ENCODE data around the gene GGTLC2.
"Not testable (repeated sequence)": the region's sequence is repeated elsewhere in the genome, so short reads cannot be mapped to it uniquely, and the experiment has no call there.

Gene GGTLC2

DNA sequence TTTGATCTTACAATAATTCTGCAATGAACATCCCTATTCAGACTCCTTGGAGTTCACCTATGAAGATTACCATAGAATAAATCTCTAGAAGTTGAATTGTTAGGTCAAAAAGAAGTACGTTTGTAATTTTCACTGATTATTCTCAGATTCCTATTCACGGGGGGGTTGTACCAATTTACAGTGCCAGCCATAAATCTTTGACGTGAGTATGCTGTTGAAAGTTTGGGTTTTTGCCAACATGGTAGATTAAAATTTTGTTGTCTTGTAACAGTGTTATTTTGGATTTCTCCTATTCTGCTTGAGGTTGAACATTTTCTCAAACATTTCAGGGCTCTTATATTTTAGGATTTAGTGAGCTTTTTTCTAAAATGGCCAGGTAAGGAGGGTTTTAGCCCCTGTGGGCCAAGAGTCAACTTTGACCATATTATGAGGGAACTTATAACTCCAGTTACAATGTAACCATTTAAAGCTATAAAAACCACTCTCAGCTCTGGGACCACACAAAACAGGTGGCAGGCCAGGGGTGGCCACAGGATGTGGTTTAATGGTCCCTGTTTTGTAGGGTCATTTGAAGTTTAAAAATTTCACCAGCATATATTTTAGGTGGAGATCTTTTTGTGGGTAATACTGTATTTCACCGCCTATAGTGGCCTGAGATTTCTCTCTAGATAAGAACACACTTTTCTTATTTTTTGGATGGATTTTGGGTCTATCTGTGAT lies 25.8 kb downstream of the GGTLC2 start:
- no peak for DNase-seq

DNA sequence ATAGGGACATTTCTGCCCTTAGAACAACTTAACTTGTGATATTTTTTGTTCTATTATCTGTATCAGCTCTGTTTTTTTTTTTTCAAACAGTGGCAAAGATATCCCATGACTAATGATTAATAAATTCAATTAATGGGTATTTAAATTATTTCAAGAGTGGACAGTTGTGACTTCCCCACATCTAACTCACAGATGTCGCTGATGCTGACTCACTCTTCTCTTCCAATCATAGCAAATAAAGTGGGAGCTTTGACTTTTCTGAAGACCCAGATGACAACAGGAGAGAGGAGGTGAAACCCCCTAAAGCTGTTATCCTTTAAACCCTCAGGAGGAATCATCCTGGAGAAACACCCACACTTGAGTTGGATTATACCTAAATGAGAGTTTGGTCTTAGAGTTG lies 27.1 kb downstream of the GGTLC2 start:
- no peak for DNase-seq

DNA sequence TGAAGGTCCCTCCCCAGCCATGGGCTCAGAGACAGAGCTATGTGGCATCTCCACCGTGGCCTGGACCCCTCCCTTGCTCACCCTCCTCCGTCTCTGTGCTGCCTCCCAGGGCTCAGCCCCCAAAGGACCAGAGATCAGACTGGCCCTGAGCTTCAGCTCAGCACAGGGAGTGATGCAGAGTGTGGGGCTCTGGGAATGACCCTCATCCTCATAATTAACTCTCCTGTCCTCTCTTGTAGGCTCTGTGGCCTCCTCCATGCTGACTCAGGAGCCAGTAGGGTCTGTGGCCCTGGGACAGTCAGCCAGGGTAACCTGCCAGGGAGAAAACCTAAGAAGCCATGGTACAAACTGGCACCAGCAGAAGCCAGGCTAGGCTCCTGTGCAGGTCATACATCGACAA lies 28.7 kb downstream of the GGTLC2 start:
- no peak for DNase-seq

DNA sequence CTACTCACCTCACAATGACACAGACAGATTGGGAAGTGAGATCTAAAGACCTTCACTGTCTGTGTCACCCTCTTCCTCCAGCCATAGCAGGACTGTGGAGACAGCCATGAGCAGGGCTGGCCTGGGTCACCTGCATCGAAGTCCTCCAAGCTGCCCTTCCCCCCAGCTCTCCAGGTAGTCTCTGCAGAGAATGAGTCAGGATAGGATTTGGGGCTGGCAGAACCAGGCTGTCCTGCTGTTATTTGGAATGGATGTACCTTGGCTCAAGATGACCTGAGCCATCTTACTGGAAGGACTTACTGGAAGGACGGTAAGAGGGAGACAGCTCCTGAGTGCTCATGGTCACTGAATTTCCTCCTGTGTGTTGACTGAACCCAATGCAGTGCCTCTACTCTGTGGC lies 29.2 kb downstream of the GGTLC2 start:
- no peak for DNase-seq

DNA sequence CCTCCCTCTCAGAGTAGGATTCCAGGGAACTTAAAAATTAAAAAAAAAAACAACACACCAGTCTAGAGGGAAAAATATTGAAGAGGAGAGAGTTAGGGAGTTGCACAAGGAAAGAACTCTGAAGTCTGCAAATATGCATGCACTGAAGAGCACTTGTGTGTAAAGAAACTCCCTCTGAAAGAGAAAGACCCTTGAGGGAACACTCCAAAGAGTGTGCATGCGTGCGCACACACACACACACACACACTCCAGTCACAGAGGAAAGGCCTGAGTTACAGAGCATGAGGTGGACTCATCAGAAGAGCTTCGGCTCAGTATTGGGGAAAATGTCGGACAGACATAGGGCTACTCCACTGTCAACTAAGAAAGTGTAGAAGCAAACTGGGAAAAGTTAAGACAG lies 30.1 kb downstream of the GGTLC2 start:
- DNase-seq: no peak

DNA sequence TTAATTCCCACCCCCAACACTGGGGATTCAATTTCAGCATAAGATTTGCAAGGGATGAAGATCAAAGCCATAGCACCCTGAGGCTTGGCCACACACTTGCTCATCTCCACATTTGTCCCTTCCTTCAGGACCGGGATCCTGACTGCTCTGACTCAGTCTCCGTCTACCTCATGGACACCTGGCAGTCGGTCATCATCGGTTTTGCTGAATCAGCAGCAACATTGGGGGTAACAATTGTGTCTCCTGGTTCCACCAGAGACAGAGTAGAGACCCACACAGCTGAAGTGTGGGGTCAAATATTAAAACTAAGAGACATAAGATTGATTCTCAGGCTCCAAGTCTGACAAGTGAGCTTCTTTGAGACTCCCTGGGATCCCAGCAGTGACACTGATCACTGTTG lies 34.6 kb downstream of the GGTLC2 start:
- DNase-seq: no peak

DNA sequence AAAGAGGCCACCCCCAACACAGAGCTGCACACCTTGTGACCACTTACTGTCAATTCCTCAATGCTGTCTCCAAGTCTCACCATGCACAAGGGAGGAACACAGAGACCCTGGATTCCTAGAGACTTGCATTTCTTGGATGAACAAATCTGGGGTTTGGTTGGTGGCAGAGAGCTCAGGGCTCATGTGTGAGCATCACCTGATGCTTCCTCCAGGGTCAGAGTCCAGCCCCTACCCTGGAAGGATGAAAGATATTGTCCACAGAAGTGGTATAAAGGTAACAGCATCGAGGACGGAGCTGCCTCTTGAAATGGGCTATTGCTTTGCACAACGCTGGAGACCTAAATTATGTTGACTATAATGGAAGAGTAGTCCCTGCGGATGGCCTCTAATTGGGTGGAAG lies 36.0 kb downstream of the GGTLC2 start:
- no peak for DNase-seq

DNA sequence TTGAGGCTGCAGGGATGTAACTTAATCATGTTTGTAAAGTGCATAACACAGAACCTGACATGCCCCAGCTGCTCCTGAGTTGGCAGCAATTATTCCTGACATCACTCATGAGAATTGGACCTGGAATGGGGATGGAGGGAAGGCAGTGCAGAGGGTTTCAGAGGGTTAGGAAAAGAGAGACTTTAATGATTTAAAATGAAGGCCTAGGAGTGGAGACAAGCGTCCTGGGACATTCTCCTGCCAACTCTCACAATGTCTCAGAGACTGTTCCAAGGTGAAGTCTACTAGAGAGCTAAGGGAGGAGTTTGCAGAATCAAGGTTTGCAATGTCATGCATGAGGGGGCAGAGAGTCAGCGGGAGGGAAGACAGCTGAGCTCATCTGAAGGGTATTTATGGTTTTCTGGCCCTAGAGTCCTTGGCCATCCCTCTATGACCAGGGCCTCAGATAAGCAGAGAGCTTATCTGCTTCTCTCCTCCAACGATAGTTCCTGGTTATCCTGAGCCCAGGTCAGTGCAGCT lies 36.9 kb downstream of the GGTLC2 start:
- DNase-seq: no peak

DNA sequence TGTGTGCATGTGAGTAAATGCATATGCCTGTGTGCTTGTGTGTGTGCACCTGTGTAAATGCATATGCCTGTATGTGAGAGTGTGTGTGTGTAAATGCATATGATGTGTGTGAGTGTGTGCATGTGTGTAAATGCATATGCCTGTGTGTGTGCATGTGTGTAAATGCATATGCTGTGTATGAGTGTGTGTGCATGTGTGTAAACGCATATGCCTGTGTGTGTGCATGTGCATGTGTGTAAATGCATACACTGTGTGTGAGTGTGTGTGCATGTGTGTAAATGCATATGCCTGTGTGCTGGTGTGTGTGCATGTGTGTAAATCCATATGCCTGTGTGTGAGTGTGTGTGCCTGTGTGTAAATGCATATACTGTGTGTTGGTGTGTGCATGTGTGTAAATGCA lies 37.8 kb downstream of the GGTLC2 start:
- DNase-seq: no peak

DNA sequence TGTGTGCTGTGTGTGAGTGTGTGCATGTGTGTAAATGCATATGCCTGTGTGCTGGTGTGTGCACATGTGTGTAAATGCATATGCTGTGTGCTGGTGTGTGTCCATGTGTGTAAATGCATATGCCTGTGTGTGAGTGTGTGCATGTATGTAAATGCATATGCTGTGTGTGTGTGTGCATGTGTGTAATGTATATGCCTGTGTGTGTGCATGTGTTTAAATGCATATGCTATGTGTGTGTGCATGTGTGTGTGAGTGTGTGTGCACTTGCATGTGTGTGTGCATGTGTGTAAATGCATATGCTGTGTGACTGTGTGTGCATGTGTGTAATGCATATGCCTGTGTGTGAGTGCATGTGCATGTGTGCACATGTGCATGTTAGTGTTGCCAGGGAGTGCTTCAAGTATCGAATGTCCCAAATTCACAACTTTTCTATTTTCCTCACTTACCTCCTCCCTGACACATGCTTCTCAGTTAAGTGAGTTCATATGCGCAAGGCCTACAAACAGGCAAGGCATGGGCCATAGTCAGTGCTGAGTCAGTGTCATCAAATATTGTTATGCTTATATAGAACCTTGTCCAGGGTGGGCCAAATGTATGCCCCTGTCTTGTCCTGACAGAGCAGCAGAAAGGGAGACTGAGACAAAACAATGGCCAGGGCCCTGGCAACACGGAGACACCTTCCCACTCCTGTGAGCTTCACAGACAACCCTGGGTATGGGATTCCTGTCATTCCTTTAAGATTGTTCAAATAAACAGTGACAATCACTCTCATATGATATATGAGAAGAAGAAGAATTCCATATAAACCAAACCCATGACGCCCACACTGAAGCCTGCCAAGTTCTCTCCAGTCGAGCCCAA lies 38.6 kb downstream of the GGTLC2 start:
- DNase-seq: no peak

DNA sequence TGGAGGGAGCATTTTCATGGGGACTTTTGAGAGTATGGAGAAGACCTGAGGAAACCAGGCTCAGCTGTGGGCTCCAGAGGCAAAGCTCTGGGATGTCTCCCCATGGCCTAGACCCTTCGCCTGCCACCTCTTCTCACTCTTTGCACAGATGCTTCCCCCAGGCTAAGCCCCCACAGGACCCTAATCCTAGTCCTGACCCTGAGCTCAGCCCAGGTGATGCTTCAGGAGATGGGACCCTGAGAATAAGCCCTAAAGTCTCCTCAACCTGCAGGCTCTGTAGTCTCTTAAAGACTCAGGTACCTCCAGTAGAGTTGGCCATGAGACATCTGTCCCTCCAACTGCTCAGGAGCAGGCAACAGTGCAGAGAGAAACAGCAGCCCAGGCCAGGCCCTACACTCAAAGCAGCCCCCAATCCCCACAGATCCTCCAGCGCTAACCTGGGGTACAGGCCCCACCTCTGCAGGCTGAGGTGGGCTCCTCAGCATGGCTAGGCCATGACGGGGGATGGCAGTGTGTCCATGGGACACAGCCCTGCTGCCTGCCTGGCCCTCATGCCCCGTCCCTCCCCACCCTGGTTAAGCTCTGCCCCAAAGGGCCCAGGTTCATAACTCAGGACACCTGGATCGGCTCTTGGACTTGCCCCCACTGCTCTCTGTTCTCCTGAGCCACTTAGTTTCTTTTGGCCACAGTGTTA lies 39.4 kb downstream of the GGTLC2 start:
- no peak for DNase-seq

DNA sequence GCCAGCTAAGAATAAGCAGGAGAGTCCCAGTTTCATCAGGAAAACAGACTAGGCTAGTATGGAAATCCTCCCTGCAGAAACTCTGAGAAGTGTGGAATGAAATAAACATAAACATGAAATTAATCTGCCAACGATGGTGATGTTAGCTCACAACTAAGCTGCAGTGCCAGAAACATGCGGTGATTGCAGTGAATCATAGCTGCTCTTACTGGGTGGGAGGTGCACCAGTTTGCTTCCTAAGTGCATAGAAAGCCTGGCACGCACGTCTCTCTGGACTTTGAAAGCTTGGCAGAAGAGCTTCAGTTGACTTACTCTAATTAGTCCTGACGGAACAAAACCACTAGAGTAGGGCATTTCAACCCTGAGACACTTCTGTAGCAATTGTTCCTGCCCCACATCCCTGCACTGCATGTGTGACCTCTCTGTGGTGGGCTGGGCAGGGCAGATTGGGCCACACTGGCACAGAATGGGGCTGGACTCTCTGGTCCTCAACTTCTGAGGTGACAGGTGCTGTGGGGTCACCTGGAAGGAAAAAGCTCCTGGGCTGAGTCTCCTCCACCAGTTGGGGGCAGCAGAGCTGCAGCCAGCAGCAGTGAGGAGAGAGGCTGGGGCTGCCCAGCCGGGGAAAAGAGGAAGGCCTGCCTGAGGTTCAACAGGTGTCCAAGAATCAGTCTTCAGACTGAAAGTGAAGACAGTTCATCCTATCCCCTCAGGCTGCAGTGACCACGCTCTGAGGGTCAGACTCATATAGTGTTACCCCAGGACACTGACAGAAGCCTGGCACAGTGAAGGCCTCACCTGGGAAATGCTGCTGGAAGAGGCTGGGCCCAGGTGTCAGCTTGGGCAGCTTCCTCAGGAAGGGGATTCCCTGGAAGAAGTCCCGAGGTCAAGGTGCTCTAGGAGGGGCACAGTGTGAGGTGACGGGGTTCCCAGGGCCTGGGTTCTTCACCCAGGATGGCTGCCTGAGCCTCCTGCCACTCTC lies 40.5 kb downstream of the GGTLC2 start:
- no peak for DNase-seq

DNA sequence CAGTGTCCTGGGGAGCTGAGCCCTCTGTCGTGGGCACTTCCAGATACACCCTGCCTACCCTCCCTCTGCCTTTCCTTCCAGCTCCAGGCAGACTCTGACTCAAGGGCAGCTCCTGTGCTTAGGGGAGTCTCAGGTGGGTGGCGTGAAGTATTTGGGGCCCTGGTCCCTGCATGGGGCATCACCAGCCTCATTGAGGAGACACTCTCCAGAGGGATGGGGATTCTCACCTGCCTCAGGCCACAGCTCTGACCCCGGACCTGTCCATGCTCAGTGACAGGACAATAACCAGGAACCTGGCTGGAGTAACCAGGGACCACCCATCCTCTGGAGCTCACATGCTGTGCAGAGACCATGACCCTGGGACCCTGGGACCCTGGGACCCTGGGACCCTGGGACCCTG lies 41.2 kb downstream of the GGTLC2 start:
- DNase-seq: no peak

DNA sequence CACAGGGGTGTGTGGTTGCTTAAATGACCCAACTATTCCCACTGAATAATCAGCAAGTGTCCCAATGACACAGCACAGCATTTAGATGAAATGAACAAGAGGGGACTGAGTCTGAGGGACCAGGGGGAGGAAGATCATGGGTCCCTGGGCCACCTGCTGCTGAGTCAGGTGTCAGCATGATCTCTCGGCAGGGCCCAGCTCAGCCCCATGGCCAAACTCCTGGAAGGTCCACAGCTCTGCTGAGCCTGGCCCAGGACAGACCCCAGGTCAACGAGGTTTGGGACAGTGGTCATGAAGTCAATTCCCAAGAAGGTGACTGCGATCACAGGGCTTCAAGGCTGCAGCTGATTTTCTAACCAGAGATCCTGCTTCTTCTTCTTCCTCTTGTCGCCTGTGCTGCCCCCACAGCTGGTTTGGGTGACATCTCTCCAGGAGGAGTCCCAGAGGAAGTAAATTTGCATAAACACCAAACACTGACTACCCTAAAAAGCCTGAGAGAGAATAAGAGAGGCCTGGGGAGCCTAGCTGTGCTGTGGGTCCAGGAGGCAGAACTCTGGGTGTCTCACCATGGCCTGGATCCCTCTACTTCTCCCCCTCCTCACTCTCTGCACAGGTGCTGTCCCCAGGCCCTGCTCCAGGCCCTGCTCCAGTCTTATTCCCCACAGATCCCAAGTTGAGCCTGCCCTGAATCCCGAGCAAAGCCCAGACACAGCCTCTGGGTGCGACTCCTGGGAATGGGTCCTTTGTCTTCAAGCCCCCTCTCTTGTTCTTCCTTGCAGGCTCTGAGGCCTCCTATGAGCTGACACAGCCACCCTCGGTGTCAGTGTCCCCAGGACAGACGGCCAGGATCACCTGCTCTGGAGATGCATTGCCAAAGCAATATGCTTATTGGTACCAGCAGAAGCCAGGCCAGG lies 42.0 kb downstream of the GGTLC2 start:
- not testable (repeated sequence) for DNase-seq

DNA sequence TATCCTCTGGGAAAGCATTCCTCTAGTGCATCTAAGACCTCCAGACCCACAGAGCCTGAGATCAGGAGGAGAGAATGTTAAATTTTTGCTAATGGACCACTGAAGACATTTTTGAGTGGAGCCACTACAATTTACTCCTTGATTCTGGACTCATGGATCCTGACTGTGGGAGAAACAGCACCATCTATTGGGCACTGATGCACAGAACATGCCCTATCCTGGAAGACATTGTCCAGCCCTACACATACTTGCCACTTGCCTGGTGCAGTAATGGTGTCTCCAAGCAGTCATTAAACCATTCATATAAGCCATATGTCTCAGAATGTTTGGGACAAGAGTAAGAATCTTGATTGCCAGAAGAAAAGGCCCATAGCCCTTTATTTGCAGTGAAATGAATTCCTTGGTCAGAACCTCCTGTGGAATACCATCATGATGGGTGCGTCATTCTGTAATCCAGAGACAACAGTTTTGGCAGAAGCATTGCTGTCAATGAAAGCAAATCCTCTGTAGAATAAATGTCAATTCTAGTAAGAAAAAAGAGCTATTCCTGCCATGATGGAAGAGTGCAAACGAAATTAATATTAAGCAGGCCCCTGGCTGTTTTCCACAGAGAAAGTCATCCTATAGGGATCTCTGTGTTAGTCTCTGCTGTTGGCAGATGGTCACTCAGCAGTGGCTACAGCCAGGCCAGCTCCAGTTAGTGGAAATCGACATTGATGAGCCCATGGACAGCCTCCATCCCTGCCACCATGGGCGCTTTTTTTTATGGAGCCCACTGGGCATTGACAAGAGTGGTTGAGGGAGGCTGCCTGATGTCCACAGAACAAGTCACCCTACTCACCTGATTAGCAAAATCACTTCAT lies 43.5 kb downstream of the GGTLC2 start:
- no peak for DNase-seq

DNA sequence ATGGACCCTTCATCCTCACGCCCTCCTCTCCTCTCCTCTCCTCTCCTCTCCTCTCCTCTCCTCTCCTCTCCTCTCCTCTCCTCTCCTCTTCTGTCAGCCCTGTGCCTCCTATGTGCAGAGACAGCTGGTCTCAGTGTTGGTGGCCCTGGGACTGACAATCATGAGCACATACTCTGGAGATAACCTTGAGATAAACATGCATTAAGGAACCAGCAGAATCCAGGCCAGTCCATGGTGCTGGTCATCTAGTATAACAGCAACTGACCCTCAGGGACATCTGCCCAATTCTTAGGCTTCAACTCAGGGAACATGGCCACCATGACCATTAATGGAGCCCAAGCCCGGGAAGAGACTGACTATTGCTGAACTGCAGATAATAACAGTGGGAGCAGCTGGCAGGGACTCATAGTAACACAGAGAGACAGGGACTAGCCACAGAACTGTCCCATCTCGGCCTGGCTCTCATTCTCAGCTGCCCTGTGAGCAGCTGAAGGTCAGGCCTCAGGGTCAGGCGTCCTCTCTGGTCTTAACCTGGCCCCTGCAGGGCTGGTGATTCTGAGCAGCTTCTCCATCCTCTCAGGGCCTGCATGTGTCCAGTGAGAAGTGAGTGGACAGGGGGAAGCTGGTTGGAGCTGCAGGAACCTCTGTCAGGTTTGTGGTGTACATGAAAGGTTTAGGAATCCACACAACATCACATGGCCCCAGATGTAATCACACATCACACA lies 45.4 kb downstream of the GGTLC2 start:
- no peak for DNase-seq

DNA sequence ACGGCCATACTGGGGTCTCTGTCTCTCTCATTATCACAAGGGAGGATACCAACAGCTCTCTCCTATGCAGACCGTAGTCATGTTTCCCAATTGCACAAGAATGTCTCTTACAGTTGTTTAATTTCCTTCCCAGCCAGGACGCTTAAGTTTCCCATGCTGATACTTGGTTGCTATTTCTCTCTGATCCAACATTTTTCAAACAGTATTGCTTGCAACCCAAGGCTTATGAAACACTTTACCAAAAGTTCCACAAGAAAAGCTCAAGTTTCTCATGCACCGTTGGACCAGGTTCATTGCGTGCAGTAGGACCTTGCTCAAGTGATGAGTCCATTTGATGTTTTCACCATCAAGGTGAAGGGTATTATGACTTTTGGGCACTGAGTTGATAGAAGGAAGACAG lies 46.6 kb downstream of the GGTLC2 start:
- no peak for DNase-seq

DNA sequence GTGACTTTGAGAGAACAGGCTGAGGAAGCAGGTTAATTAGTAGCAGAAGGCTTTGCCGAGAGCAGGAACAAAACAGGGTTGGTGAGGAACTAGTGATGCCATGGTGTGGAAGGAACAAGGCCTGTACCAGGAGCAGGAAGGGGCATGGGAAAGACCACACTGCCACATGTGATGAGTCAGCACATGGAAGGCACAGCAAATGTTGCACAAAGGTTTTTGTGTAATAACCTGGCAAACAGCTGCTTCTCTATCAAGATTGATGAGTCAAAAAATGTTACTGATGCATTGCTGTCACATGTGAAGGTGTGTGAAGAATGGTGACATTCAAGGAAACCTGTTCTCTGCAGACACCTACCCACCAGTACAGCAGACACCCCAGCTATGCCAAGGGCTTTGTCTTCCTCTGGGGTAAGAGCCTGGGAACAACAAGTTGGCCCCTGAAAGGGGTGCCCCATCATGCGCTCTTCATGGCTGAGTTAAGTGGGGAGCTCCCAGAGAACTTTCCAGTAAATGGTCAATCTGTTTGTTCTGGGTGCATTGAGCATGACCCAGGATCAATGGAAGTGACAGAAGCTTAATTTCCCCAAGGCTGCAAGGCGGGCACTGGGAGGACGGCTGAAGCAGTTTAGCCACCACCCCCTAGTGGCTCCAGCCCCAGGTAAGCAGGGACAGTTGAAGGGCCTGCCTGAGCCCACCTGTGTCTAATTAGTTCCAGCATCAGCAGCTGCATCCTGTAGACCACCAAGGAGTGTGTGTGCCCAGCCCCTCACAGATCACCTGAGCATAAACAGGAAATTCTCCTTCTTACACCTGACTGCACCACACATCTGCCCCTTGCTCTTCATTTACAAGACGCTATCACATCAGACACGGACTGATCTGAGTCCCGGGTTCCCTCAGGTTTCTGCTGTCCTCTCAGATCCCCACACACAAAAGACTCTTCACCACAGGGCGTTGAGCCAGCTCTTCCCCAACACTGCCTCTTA lies 47.6 kb downstream of the GGTLC2 start:
- no peak for DNase-seq
